HG02588 (cell line): Measurements from ENCODE around the gene TDRD15.
"Not testable (repeated sequence)": the region's sequence is repeated elsewhere in the genome, so short reads cannot be mapped to it uniquely, and the experiment has no call there.

ENCODE experiments used
- ATAC-seq: cut with Tn5 transposase; IDR thresholded peaks from one replicate; pipeline ENCODE4 v1.9.1; 2021; ENCODE audit warnings: mild to moderate bottlenecking, moderate library complexity; ENCODE audit not compliant: unreplicated experiment

Gene TDRD15

GRCh38 chr2:21142149-21142548 is 18.4 kb downstream of the TDRD15 start:
- ATAC-seq, result no peak

- ATAC-seq, result no peak
Observed at GRCh38 chr2:21146638-21147037, 22.9 kb downstream of the TDRD15 start.

- no peak for ATAC-seq
Observed at GRCh38 chr2:21148718-21149117, 24.9 kb downstream of the TDRD15 start.

- ATAC-seq, result not testable (repeated sequence)
Observed at GRCh38 chr2:21151234-21151633, 27.5 kb downstream of the TDRD15 start.

GRCh38 chr2:21155365-21156136 is 31.8 kb downstream of the TDRD15 start:
- no peak for ATAC-seq

- no peak for ATAC-seq
Observed at GRCh38 chr2:21161122-21161521, 37.4 kb downstream of the TDRD15 start.

- ATAC-seq, result no peak
Observed at GRCh38 chr2:21161832-21162614, 38.3 kb downstream of the TDRD15 start.

GRCh38 chr2:21162615-21162878 is 38.8 kb downstream of the TDRD15 start:
- no peak for ATAC-seq

- no peak for ATAC-seq
Observed at GRCh38 chr2:21163213-21163612, 39.4 kb downstream of the TDRD15 start.

- no peak for ATAC-seq
Observed at GRCh38 chr2:21165350-21165749, 41.6 kb downstream of the TDRD15 start.

- no peak for ATAC-seq
Observed at GRCh38 chr2:21175895-21176646, 52.3 kb downstream of the TDRD15 start.

GRCh38 chr2:21181957-21182356 is 58.2 kb downstream of the TDRD15 start:
- ATAC-seq, result no peak

GRCh38 chr2:21183306-21183705 is 59.5 kb downstream of the TDRD15 start:
- ATAC-seq, result no peak

GRCh38 chr2:21183726-21184125 is 60.0 kb downstream of the TDRD15 start:
- no peak for ATAC-seq

GRCh38 chr2:21191535-21191934 is 67.8 kb downstream of the TDRD15 start:
- ATAC-seq, result no peak
